Stimulated activated CD4-positive, alpha-beta T cell treated with anti-CD3 and anti-CD28 coated beads, Interleukin-15, amount 100 ng/mL, for 1 hour (primary cell): ENCODE data around the gene NBPF12.
"Not testable (repeated sequence)": the region's sequence is repeated elsewhere in the genome, so short reads cannot be mapped to it uniquely, and the experiment has no call there.

Experiments used
- DNase-seq, 2 donors: peaks; one replicate each; pipeline ENCODE4 v3.0.0-alpha.2; 2020; ENCODE audit warnings: low read depth in 1 of 2, low spot score in 1 of 2

The NBPF12 gene

DNA sequence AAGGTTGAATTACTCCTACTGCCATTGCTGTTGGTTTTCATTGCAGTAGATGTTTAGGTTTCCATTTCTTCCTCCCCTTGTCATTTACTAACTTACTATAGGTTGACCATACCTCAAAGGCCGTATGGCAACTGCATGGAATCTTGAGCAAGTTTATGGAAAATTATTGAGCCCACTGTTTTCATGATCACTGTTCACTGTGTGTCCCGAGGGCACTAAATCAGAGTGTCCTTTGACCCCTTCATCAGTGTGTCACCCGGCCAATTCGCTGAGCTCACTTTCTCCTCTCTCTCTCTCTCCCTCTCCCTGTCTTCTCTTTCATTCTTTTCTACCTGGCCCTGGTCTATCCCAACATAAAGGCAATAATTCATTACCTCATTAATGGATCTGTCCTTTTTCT lies 47.7 kb downstream of the NBPF12 start:
- DNase-seq = not testable (repeated sequence)

DNA sequence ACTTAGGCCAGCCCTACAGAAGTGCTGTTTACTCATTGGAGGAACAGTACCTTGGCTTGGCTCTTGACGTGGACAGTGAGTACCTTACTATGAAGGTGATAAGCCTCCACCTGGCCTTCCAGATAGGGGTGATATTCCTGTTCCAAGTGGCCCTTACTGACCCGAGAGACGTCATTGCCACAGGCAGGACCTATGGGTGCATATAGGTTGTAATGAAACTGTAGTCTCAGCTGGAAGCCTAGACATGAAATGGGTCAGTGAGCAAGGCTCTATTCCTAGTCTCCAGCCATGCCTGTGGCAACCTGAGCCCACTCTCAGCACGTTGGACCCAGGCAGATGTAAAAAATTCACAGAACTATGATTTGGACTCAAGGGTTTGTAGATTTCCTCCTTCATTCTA lies 48.3 kb downstream of the NBPF12 start:
- DNase-seq = not testable (repeated sequence)

DNA sequence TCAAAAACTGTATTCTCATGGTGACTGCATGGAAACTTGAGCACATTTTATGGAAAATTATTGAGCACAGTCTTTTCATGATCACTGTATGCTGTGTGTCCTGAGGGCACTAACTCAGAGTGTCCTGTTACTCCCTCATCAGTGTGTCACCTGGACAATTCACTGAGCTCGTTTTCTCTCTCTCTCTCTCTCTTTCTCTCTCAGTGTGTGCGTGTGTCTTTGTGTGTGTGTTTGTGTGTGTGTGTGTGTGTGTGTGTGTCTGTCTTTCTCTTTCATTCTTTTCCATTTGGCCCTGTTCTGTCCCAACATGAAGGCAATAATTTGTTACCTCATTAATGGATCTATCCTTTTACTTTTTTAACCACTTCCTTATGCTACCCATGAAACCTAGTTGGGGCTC lies 49.4 kb downstream of the NBPF12 start:
- not testable (repeated sequence) for DNase-seq

- DNase-seq = not testable (repeated sequence)
Observed at GRCh38 chr1:146989455-146989854, 51.3 kb downstream of the NBPF12 start.

DNA sequence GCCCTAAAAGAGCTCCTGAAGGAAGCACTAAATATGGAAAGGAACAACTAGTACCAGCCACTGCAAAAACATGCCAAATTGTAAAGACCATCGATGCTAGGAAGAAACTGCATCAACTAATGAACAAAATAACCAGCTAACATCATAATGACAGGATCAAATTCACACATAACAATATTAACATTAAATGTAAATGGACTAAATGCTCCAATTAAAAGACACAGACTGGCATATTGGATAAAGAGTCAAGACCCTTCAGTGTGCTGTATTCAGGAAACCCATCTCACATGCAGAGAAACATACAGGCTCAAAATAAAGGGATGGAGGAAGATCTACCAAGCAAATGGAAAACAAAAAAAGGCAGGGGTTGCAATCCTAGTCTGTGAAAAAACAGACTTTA lies 70.4 kb downstream of the NBPF12 start:
- not testable (repeated sequence) for DNase-seq

GRCh38 chr1:147026975-147027374 lies 88.9 kb downstream of the NBPF12 start:
- not testable (repeated sequence) for DNase-seq

DNA sequence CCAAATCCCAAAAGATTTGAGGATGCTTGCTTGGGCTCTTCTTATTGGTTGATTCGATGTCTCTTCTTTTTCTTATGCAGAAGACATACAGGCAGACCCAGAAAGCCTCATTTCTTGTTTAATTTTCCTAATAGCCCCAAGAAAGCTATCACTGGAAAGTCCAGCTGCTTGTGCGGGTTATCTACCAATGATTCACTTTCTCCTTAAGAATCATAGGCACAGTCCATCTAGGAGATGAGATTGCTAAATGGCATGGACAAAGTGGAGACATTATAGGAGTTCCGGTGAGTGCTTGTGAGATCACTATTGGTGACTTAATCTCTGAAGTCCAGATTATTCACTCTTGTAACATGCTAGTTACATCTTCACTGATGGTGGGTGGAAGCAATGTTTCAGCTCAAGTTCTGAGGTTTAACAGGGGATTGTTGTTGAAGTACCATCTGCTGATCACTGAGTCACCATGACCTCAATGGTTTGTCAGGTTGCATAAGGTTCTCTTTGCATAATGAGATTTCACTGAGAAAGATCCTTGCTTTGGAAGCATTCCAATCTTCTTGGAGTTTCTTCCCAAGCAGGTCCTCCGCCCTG lies 92.0 kb downstream of the NBPF12 start:
- not testable (repeated sequence) for DNase-seq

DNA sequence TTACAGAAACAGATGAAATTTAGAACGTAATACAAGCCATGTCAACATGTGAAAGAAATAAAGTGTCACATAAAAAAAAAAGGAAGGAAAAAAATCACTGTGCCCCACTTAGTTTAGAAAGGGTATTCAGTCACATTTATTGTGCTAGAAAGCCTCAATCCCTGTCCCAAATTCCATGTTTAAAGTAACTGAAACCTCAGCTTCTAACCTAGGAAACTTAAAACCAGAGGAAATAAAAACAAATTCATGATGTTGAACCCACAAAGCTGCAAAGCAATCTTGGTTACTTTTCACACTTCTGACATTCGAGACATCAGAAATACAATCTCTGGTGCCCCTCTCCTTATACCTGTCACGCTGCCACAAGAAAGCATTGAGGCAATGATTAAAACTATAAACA lies 101.8 kb downstream of the NBPF12 start:
- no peak for DNase-seq

- DNase-seq = not testable (repeated sequence)
Observed at GRCh38 chr1:147042891-147043290, 104.8 kb downstream of the NBPF12 start.

DNA sequence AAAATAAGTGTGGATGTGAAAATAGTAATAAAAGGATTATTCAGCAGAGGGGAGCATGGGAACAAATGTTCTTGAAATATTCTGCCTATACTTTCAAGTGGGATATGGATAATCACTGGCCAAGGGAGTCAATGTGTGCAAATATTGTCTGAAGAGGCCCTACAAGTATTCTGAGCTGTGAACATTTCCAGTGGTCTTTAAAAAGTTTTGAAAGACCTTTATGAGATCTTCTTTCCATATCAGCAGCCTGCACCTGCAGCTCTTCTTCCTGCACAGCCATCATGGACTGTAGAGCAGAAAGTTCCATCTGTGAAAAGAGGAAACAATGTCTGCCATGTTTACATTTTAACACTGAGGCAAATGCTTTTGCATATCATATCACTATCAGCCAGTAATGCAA lies 106.4 kb downstream of the NBPF12 start:
- not testable (repeated sequence) for DNase-seq
